D341Med (cell line): Measurements from ENCODE around the gene DBNDD1.
"Not testable (repeated sequence)": the region's sequence is repeated elsewhere in the genome, so short reads cannot be mapped to it uniquely, and the experiment has no call there.

Experiments
- DNase-seq: peaks from one replicate; pipeline ENCODE4 v3.0.0; 2012; ENCODE audit warnings: low spot score

Gene DBNDD1

GRCh38 chr16:90011508-90011819 is 7.8 kb downstream of the DBNDD1 start:
- DNase-seq, result no peak

- DNase-seq, result no peak
These were observed 8.4 kb downstream of the DBNDD1 start for GRCh38 chr16:90010676-90011507.

- no peak for DNase-seq
These were observed 9.9 kb downstream of the DBNDD1 start for GRCh38 chr16:90009172-90009899.

GRCh38 chr16:90008708-90009145 is 10.5 kb downstream of the DBNDD1 start:
- no peak for DNase-seq

GRCh38 chr16:90007635-90008234 is 11.5 kb downstream of the DBNDD1 start:
- not testable (repeated sequence) for DNase-seq

GRCh38 chr16:90007015-90007414 is 12.2 kb downstream of the DBNDD1 start:
- DNase-seq, result no peak

- DNase-seq, result no peak
These were observed 13.1 kb downstream of the DBNDD1 start for GRCh38 chr16:90005956-90006663.

- DNase-seq, result no peak
These were observed 14.7 kb downstream of the DBNDD1 start for GRCh38 chr16:90004577-90004976.

GRCh38 chr16:90002759-90003158 is 16.5 kb downstream of the DBNDD1 start:
- no peak for DNase-seq

GRCh38 chr16:90001761-90002503 is 17.3 kb downstream of the DBNDD1 start:
- no peak for DNase-seq

- DNase-seq, result no peak
These were observed 18.4 kb downstream of the DBNDD1 start for GRCh38 chr16:90000733-90001427.

GRCh38 chr16:89999831-90000574 is 19.3 kb downstream of the DBNDD1 start:
- DNase-seq, result no peak

GRCh38 chr16:89996178-89996489 is 23.1 kb downstream of the DBNDD1 start:
- DNase-seq, result no peak

- not testable (repeated sequence) for DNase-seq
These were observed 23.6 kb downstream of the DBNDD1 start for GRCh38 chr16:89995475-89996177.

- DNase-seq, result not testable (repeated sequence)
These were observed 24.4 kb downstream of the DBNDD1 start for GRCh38 chr16:89994721-89995474.

GRCh38 chr16:89994389-89994720 is 24.9 kb downstream of the DBNDD1 start:
- DNase-seq, result no peak

- DNase-seq, result no peak
These were observed 25.3 kb downstream of the DBNDD1 start for GRCh38 chr16:89993971-89994370.

- no peak for DNase-seq
These were observed 25.9 kb downstream of the DBNDD1 start for GRCh38 chr16:89993377-89993776.

GRCh38 chr16:89990799-89991198 is 28.5 kb downstream of the DBNDD1 start:
- DNase-seq, result no peak
